HG02852 (cell line): Measurements from ENCODE around the gene HIRIP3.
"Not testable (repeated sequence)": the region's sequence is repeated elsewhere in the genome, so short reads cannot be mapped to it uniquely, and the experiment has no call there.

Experiments used
- ATAC-seq: cut with Tn5 transposase; IDR thresholded peaks from one replicate; pipeline ENCODE4 v1.9.1; 2021; ENCODE audit warnings: mild to moderate bottlenecking, moderate library complexity; ENCODE audit not compliant: unreplicated experiment

Gene HIRIP3, protein sequence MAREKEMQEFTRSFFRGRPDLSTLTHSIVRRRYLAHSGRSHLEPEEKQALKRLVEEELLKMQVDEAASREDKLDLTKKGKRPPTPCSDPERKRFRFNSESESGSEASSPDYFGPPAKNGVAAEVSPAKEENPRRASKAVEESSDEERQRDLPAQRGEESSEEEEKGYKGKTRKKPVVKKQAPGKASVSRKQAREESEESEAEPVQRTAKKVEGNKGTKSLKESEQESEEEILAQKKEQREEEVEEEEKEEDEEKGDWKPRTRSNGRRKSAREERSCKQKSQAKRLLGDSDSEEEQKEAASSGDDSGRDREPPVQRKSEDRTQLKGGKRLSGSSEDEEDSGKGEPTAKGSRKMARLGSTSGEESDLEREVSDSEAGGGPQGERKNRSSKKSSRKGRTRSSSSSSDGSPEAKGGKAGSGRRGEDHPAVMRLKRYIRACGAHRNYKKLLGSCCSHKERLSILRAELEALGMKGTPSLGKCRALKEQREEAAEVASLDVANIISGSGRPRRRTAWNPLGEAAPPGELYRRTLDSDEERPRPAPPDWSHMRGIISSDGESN

DNA sequence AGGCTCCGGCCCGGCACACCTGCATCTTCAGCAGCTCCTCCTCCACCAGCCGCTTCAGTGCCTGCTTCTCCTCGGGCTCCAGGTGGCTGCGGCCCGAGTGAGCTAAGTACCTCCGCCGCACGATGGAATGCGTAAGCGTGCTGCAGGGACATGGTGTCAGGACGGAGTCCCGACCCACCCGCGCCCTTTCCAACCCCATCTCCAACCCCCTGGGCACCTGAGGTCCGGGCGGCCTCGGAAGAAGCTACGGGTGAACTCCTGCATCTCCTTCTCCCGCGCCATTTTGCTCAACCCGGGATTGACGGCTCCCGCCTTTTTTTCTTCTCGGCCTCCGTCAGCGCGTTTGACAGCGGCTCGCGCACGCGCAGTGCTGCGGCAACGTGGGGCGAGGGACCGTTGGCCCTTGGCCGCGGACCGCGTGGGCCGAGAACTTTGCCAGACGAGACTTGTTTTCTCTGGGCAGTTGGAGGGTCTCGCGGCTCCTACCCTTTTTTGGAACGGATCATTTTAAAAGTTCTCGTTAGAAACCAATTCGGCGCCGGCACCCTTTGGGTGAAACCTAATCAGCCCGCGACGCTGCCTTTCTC is at the start of gene HIRIP3:
Gene HIRIP3, minus strand, starts transcription at position 294 of the 587 bp plus-strand sequence. Its CDS starts 12 bp downstream, at position 282.
- peak; percentile 39 for ATAC-seq

DNA sequence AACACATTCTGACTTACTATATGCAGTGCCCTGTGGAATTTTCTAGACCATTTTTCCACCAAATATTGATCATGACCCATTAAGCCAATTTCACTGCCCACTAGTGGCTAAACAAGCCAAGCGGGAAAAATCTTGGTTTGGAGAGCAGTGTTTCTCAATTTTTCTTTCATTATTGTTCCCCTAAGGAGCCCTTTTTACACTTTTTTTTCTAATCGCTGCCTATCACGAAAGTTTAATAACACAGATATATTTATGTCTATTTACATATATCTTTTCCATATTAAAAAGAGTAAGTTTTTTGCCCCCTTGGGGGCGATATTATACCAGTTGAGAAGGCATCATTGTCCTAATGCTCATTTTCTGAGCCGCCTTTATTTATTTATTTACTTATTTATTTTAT is 46.4 kb upstream of the HIRIP3 start:
- ATAC-seq, result no peak

DNA sequence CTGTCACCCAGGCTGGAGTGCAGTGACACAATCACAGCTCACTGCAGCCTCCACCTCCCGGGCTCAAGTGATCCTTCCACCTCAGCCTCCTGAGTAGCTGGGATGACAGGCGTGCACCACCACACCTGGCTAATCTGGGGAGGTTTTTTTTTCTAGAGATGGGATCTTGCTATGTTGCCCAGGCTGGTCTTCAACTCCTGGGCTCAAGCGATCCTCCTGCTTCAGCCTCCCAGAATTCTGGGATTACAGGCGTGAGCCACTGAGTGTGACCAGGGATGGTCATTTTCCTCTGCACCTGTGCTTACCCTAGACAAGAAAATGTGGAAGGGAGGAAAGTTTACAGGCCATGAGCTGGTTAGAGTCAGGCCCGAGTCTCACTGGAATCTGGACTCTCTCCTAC is 45.3 kb upstream of the HIRIP3 start:
- ATAC-seq, result not testable (repeated sequence)

DNA sequence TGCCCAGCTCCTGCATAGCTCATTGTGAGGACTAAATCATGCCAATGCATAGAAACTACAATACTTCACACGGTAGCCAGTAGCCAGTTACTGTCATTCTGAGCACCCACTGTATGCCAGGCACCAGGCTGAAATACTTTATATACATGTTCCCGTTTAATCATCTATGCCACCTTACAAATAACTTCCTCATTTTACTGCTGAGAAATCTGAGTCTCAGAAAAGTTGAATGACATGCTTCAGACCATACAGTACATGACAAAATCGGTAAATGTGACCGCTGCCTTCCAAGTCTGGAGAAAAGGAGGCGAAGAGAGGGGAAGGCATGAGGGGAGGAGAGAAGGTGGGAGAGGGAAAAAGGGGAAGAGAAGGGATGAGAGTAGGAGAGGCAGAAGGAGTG is 44.8 kb upstream of the HIRIP3 start:
- ATAC-seq, result no peak

DNA sequence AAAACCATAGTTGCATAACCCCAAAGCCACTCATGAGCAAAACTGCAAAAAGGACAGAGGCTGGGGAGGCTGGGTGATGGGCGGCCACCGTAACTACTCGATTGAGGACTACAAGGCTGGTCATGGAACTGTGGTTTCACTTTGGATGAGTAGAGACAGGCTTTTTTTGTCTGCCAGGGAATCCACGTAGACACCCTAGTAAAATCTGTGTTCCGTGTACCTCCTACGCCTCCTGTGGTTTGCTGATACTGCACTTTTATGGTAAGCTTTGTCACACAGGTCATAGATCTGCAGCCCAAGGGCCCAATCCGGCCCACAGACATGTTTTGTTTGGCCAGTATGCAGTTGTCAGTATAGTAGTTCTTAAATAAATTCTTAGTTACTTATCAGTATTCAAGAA is 37.9 kb upstream of the HIRIP3 start:
- ATAC-seq, result no peak

DNA sequence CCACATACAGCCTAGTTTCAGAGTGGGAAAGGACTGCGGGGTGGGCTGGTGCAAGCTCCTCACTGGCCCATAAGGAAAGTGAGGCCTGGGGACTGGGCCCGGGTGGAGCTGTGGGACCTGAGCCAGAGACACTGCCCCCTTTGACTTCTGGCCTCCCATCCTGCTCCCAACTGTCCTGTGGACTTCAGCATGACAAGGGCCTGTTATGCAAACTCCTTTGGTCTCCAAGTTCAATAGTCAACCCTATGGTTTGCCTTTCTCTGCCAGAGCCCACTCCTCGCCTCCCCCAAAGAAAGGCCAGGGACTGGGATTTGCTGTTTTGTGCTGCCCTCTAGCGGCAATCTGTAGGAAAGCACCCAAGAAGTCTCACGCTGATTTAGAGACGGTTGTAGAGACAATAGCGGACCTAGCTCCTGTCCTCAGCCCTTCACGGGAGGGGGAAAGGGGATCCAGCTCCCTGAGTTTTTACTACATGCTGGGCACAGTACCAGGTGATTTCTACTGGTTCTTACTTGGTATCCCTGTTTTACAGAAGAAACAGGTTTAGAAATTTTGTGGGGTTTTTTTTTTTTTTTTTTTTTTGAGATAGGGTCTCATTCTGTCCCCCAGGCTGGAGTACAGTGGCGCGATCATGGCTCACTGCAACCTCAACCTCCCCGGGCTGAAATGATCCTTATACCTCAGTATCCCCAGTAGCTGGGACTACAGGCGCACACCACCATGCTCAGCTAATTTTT is 36.8 kb upstream of the HIRIP3 start:
- no peak for ATAC-seq

DNA sequence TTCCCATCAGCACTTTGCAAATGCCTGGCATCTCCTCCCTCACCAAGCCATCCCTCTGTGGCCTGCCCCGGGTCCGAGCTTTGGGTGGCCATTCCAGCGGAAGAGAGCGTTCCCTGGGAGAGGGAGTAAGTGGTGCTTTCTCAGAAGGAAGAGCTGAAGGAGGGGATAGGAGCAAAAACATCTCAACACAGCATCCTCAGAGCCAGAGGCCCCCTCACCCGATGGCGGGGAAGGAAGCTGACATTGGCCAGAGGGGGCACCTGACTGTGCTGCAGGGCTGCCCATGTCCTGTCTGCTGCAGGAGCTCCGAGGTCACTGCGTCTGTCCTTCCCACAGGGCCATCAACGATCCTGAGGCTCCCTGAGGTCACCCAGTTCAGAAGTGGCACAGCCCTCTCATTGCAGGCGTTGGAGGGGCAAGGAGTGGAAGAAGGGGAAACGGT is 36.1 kb upstream of the HIRIP3 start:
- ATAC-seq, result no peak

DNA sequence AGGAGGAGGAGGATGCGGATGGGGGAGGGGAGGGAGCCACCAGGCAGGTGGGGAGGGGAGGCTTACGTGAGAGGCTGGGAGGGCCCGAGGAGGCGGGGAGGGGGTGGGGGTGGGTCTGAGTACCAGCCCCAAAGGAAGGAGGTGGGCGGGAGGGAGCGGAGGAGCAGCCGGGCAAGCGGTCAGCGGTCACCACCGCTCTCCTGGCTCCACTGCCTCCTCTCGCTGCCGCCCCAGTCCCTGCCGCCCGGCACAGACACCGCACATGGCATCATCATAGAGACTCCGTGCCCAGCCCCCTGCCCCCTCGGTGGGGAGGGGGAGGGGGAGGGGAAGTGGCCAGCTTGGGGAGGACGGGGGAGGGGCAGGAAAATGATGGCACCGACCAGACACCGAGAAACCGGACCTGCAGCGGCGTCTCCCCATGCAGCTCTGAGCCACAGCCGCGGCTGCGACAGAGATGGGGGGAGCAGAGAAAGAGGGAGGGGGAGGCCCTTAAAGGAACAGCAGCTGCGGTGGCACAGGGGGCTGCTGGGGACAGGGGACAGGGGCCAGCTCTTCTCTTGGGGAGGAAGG is 35.5 kb upstream of the HIRIP3 start, which contains the start of gene TLCD3B:
Gene TLCD3B, minus strand, starts transcription at position 431 of the 573 bp plus-strand sequence. CDS start 744 bp downstream, outside the sequence.
- ATAC-seq, result no peak

DNA sequence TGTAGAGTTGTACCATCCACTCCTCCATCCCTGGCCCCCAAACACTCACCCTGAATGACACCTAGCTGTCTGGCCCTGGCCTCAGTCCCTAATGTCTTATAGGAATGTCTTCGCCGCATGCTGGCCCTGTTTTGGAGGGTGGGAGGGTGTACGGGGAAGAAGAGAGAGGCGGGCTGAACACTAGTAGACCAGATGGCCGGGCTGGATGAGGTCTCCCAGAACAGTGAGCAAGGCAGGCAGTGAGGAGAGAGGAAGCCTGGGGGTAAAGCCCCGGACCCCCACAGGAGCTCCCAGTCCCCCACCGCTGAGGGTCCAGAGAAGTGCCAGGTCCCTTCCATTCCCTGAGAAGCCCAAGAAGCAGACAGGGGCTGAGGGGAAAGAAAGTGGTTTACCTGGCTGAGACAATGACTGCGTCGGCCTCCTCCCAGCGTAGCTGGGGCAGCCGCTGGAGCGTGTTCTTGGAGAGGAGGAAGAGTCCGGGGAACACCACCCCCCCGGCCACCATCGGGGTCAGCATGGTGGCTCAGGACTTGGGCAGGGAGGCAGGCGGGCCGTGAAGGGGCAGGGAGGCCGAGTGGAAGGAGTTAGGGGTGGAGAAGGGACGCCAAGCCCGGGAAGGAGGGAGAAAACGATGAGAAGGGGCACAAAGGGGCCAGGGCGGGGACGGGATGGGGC is 34.7 kb upstream of the HIRIP3 start:
- ATAC-seq, result no peak

DNA sequence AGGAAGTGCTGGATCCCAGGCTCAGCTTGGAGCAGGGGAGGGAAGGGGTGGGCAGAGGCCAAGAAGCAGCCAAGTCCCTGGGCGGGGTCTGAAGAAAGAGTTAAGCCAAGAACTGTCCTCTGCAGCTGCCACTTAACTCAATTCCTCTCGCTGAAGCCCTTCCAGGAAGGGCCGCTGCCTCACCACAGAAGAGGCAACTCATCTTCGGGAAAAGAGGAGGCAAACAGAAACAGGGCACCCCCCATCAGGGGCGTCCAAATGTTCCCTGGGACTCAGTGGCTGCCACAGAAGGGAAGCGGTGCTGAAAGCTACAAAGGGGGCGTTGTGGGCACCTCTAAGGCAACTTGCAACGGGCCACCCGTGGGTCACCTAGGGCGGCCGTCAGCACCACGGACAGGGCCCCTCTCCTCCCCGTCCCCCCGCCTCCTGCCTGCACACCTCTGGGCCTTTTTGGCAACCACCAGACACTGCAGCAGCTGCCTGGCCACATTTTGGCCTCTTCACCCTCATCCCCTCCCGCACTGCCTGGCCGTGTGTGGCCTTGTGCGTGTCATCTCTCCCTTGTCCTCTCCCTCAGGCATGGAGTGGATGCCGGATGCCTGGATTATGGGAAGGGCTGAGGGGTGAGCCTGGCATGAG is 33.1 kb upstream of the HIRIP3 start:
- no peak for ATAC-seq

DNA sequence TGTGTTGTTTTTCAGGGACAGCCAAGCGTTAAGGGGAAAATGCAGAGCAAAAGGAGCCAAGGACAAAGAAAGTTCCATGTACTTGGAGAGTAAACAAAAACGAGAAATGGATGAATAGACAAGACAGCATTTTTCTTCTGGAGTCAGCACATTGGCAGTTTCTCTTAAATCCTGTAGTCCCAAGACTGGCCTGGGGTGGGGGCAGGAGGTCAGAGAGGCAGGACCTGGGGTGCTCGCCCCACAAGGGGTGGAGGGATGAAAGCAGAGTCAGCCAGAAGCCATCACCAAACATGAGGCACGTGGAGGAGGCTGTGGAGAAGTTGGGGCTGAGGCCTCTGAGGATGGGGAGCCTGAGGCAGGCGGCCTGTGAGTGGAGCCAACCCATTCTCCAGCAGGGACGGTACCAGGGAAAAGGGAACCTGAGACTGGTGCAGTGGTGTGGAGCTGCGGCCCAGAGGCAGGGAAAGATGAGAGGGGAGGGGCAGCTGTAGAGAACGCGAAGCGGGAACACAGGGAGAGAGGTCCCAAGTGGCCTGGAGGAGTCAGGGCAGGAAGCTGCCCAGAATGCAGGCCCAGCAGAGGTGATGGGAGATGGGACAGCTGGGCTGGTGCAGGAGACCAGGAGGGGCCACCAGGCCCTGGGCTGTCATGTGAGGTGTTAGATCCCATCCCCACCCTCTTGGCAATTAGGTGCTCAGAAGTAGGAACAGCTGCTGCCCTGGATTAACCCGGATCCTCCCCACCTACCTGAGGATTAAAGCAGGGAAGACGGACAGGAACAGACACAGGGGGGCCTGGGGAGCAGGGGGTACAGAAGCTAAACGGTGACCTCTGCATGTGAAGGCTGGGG is 32.4 kb upstream of the HIRIP3 start:
- ATAC-seq, result no peak

DNA sequence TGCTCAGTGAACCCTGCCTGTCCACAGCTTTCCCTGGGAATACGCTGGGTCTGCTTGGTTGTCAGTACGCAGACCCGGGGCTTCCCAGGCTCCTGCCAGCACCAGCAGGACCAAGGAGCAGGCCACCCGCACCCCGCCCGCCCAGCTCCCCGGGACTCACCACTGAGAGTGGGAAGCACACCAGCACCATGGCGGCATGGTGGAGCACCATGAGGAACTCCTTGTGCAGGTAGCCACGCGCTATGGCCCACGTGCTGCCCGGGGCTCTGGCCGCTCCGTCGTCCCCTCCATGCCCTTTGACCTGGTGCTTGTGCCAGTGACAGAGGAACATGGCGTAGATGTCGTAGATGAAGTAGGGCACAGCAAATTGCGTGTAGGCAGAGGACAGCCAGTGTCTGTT is 31.0 kb upstream of the HIRIP3 start:
- ATAC-seq, result no peak

DNA sequence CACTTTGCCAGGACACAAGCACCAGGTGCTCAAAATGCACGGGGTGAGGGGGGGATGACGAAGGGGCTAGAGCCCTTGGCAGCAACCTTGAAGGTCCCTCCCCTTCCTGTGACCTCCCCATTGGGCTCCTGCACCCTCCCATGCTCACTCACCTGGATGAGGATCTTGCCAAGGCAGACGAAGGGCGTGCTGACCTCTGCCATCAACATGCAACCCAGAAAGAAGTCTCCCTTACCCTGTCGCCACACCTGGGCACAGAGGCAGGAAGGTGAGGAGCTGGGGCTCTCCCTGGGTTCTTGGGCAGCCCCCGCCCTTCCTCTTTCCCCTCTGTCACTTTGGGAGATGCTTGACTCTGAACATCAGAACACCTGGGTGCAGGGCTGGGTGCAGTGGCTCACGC is 30.2 kb upstream of the HIRIP3 start:
- no peak for ATAC-seq

DNA sequence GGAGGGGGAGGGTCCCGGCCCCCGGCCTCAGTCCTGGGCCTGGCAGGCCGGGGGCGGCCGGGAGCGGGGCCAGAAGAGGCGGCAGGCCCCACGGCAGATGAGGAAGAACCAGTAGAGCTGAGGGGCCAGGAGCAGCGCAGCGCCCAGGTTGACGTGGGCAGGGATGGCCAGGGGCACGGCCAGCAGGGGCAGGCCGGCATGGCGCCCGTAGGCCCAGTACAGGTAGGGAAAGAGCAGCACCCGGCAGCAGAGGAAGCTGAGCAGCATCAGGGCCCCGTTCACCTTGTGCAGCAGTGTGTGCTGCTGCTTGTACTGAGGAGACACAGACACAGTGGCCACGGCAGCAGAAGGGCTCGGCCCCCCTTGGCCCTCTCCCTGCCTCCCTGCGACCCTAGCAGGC is 29.7 kb upstream of the HIRIP3 start:
- ATAC-seq, result no peak

DNA sequence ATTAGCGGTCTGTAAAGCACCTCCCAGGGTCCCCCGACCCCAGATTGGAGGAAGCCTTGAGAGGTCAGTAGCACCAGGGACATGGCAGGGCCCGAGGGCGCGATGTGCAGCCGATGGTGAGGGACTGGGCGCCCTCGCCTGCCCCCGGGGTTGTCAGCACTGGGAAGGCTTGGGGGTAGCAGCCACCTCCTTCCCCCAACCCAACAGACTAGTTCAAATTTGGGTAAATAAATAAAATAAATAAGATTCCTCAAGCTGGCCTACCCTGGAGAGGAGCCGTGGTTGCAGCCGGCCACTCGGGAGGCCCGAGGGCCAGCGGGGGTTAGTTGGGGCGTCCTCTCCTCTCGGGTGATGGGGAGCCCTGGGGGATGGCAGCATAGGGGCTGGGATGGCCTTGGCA is 29.0 kb upstream of the HIRIP3 start:
- ATAC-seq, result no peak

DNA sequence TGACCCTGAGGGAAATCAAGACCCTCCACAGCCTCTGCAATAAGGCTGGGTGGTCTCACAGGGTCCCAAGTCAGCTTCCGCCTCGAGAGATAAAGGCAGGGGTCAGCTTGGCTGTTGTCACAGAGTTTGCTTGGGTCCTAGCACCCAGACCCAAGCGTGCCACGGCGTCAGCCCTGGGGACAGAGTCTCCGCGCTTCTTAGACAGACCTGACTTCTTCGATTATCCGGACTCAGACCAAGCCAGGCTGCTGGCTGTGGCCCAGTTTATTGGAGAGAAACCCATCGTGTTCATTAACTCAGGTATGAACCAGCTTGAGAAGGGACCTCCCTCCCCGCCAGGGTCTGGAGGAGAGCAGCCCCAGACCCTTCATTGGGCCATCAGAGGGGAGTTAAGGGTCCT is 28.2 kb upstream of the HIRIP3 start:
- ATAC-seq, result no peak

DNA sequence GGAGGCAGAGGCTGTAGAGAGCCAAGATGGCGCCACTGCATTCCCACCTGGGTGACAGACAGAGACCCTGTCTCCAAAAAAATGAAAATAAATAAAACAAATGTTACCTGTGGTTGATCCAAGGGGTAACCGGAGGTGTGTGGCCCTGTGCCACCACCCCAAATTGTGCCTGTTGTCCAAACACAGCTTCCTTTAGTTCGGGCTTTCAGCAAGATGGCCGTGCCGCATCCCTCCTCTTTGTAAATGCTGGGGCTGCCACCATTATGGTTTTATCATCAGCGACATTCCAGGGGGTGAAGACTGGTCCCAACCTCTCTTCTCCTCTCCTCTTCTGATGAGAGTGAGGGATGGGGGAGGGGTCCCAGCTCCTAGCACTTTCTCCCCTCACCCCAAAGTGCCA is 27.5 kb upstream of the HIRIP3 start, which contains the start of gene C16orf92:
Gene C16orf92, plus strand, starts transcription at position 312 of the 400 bp plus-strand sequence. CDS start 143 bp downstream, outside the sequence.
- ATAC-seq, result no peak

DNA sequence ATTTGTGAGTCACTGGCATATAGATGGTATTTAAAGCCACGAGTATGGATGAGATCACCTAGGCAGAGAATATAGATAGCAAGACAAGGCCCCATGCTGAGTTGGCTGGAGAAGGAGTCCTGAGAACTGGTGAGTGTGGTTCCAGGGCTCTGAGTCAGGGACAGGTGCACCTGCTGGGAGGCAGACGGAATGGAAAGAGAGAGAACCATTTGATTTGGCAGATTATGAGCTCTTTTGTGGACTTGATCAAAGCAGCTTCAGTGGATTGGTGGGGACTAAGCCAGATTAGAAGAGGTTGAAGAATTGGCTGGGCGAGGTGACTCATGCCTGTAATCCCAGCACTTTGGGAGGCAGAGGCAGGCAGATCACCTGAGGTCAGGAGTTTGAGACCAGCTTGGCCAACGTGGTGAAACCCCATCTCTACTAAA is 23.3 kb upstream of the HIRIP3 start:
- no peak for ATAC-seq

DNA sequence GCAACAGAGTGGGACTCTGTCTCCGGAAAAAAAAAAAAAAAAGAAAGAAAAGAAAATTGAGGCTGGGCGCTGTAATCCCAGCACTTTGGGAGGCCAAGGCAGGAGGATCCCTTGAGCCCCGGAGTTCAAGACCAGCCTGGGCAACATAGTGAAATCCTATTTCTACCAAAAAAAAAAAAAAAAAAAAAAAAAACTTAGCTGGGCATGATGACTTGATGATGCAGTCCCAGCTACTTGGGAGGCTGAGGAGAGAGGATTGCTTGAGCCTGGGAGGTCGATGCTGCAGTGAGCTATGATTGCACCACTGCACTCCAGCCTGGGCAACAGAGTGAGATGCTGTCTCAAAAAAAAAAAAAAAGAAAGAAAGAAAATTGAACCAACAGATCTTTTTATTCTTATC is 22.5 kb upstream of the HIRIP3 start:
- ATAC-seq, result not testable (repeated sequence)
